Thyroid gland (tissue), 4 donors: Measurements from ENCODE around the gene ENDOU. TPM values are rescaled to one million over a fixed set of nuclear protein-coding genes. Genes with fewer than 3 reads are reported as not detected.

Experiments
- DNase-seq, 2 donors: peaks; one replicate each; pipeline ENCODE4 v3.0.0-alpha.2; 2019
- H3K27ac ChIP-seq, 3 donors: fragments of 200-600 bp; sonication (generic); 1 replicate in 2 of 3; 2 replicates in 1 of 3; pipeline ENCODE4 v1.5.1; 2016 to 2019; ENCODE audit warnings: mild to moderate bottlenecking in 1 of 3, moderate library complexity in 1 of 3
- H3K27me3 ChIP-seq: fragments of 200-600 bp; sonication (generic); one replicate; pipeline ENCODE4 v1.5.1; 2019
- H3K36me3 ChIP-seq, 2 donors: fragments of 200-600 bp; sonication (generic); one replicate each; pipeline ENCODE4 v1.5.1; 2016 to 2019
- H3K4me1 ChIP-seq, 2 donors: fragments of 200-600 bp; sonication (generic); one replicate each; pipeline ENCODE4 v1.5.1; 2017 to 2019
- H3K4me3 ChIP-seq, 3 donors: fragments of 200-600 bp; sonication (generic); replicated peaks in 1 of 3; 1 replicate in 2 of 3; 2 replicates in 1 of 3; pipeline ENCODE4 v1.5.1; 2016; ENCODE audit warnings: mild to moderate bottlenecking in 1 of 3
- H3K9me3 ChIP-seq: fragments of 200-600 bp; sonication (generic); one replicate; pipeline ENCODE4 v1.5.1; 2017
- POLR2A ChIP-seq, 2 donors: fragments of 450-650 bp; IDR thresholded peaks; one replicate each; pipeline ENCODE4 v1.6.1; 2017; ENCODE audit warnings: antibody characterized with exemption in 2 of 2, mild to moderate bottlenecking in 2 of 2, moderate library complexity in 1 of 2
- WGBS, 2 donors: methylation state at CpG; one replicate each; pipeline ENCODE4 v1.1.5; 2017; 5-methylcytosine and 5-hydroxymethylcytosine counted together
- intact Hi-C: fragments of 100-400 bp; cut with DNase I; formaldehyde crosslinking; loops from one replicate; pipeline ENCODE4 v1.15.1; 2023
- total RNA-seq, 4 donors: library from RNA; depleted of rRNA; stranded (reverse); fragments of >200 nt; gene quantifications; one replicate each; pipeline ENCODE4 v1.2.3, GENCODE V29; 2016
- TF ChIP-seq, protein P1 (sequence below), 6 experiments: fragments of 200-600 bp in 3 of 6; fragments of 450-650 bp in 3 of 6; sonication (generic) in 3 of 6; IDR thresholded peaks; one replicate each; pipeline ENCODE4 v1.5.1; 2016 to 2019; ENCODE audit warnings: antibody characterized with exemption in 6 of 6, mild to moderate bottlenecking in 2 of 6, inconsistent platforms in 1 of 6, moderate library complexity in 1 of 6

The ENDOU gene
- total RNA-seq, 4 donors from 2014 or later, result 0.11 to 1.9 (median 1.2) TPM

GRCh38 chr12:47741340-47741703 lies 16.0 kb upstream of the ENDOU start:
- TF ChIP-seq POLR2A (IDR thresholded peaks at IDR 0.05), result no peak
- TF ChIP-seq, protein P1, sequence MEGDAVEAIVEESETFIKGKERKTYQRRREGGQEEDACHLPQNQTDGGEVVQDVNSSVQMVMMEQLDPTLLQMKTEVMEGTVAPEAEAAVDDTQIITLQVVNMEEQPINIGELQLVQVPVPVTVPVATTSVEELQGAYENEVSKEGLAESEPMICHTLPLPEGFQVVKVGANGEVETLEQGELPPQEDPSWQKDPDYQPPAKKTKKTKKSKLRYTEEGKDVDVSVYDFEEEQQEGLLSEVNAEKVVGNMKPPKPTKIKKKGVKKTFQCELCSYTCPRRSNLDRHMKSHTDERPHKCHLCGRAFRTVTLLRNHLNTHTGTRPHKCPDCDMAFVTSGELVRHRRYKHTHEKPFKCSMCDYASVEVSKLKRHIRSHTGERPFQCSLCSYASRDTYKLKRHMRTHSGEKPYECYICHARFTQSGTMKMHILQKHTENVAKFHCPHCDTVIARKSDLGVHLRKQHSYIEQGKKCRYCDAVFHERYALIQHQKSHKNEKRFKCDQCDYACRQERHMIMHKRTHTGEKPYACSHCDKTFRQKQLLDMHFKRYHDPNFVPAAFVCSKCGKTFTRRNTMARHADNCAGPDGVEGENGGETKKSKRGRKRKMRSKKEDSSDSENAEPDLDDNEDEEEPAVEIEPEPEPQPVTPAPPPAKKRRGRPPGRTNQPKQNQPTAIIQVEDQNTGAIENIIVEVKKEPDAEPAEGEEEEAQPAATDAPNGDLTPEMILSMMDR (IDR thresholded peaks at IDR 0.05), result no peak
- Histone ChIP-seq H3K4me3 (no peak overlapping the region), H3K27ac (peak overlapping the region; percentile 81 to 91 (median 84)), H3K36me3 (peaks cover 0 to 1% of the 10 kb centered on the region in 2 donors), H3K9me3 (no peaks in the 10 kb centered on the region), H3K4me1 (peaks cover 50 to 79% of the 10 kb centered on the region in 2 donors), H3K27me3 (no peaks in the 10 kb centered on the region)
- DNase-seq, result peak; percentile 96
- 8 to 18% methylated on average over 4 of the region's 4 CpGs for WGBS, 2 donors
- intact Hi-C loops, result loop anchor here (5.0 kb wide), 1 partner anchor 36 kb away; no protein-coding TSS in a partner anchor

GRCh38 chr12:47740606-47741339 lies 15.5 kb upstream of the ENDOU start:
- Histone ChIP-seq H3K36me3 (no peaks in the 10 kb centered on the region), H3K4me3 (no peak overlapping the region), H3K27me3 (no peaks in the 10 kb centered on the region), H3K9me3 (no peaks in the 10 kb centered on the region), H3K27ac (peak overlapping the region; percentile 81 to 91 (median 84)), H3K4me1 (peaks cover 51 to 79% of the 10 kb centered on the region in 2 donors)
- intact Hi-C loops, result loop anchor here (5.0 kb wide), 1 partner anchor 37 kb away; no protein-coding TSS in a partner anchor
- 40 to 43% methylated on average over 9 to 18 of the region's 21 CpGs for WGBS, 2 donors
- peak; percentile 78 to 81 for DNase-seq
- TF ChIP-seq POLR2A (IDR thresholded peaks at IDR 0.05), result no peak
- TF ChIP-seq, protein P1 (IDR thresholded peaks at IDR 0.05), result peak in 3 of 6 experiments; percentile 6 to 27 (median 25)

DNA sequence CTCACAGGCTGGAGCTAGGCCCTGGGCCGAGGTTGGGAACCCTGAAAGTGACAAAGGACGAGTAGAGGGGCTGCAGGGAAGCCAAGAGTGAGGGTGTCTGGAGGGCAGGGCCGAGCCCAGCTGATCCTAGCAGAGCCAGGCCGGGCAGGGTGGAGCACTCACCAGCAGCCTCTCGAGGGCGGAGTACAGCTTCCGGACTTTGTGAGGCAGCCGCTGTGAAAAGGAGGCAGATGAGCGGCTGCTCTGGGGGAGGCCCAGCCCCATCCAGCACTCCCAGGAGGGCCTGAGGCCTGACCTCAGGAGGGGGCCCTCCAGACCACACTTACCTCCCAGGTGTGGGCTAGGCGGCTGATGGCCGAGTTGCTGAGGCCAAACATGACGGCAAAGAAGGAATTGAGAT lies 14.7 kb upstream of the ENDOU start:
- no peak overlapping the region for H3K4me3 ChIP-seq
- WGBS, 2 donors, result 79 to 90% methylated on average over 9 to 12 of the region's 12 CpGs

DNA sequence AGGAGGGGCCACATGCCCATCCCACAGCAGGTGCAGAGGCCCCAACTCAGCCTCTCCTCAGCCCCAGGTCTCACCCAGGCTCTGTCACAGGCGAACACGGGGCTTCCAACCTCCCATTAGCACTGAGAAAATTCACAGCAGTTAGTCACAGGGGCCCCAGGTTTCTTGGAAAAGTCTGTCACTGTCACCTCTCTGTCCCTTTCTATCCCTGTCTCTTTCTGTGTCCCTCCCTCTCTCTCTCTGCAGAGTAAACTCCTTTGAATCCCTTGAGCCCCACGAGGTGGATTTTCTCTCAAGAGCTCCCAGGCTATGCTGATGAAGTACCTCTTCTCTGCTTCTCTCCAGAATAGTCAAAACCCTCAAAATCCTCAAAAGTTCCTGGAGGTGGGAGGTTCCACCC lies 14.0 kb upstream of the ENDOU start:
- no peak for DNase-seq
- intact Hi-C loops, result no loop called here
- peak overlapping the region; percentile 14 to 84 (median 81) for H3K27ac ChIP-seq
- H3K27me3 ChIP-seq, result no peaks in the 10 kb centered on the region
- peaks cover 45 to 77% of the 10 kb centered on the region in 2 donors for H3K4me1 ChIP-seq
- TF ChIP-seq POLR2A (IDR thresholded peaks at IDR 0.05), result no peak
- H3K36me3 ChIP-seq, result no peaks in the 10 kb centered on the region
- no peaks in the 10 kb centered on the region for H3K9me3 ChIP-seq
- H3K4me3 ChIP-seq, result no peak overlapping the region
- 63 to 70% methylated on average over 3 of the region's 3 CpGs for WGBS, 2 donors

More for the DNA sequence above, 14.7 kb upstream of the ENDOU start:
- Histone ChIP-seq H3K27ac (peak overlapping the region; percentile 81 to 91 (median 84)), H3K36me3 (no peaks in the 10 kb centered on the region), H3K4me1 (peaks cover 48 to 79% of the 10 kb centered on the region in 2 donors), H3K27me3 (no peaks in the 10 kb centered on the region), H3K9me3 (no peaks in the 10 kb centered on the region)
- peak in 1 of 2 donors; percentile 20 for DNase-seq
- no peak for TF ChIP-seq POLR2A (IDR thresholded peaks at IDR 0.05)
- TF ChIP-seq, protein P1 (IDR thresholded peaks at IDR 0.05), result no peak
- intact Hi-C loops, result loop anchor here (5.0 kb wide), 1 partner anchor 37 kb away; no protein-coding TSS in a partner anchor

DNA sequence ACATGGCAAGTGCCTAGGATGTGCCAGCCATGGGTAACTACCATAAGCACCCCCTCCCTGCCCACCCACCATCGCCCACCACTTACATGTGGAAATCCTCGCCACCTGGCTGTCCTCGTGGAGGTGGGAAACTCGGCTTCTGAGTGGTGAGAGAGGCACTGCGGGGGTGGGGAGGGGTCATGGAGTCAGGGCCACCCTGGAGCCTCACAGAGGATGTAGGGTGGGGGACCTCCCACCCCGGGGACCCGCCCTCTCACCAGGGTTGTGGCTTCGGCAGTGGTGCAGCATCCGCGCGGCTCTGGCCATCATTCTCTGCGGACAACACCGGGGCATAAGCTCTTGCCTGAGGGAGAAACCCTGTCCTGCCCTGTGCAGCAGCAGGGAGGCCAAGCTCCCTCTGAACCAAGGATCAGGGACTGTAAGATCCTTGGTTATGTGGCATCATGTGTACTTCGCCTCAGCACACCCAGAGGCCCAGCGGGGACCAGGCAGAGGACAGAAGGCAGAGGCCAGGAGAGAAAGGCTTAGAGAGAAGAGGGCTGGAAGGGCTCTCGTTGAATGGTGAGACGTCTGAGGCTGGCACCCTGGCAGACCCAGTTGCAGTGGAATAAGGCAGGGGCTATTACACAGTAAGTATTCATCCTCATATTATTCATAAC lies 12.8 kb upstream of the ENDOU start:
- no peaks in the 10 kb centered on the region for H3K27me3 ChIP-seq
- H3K36me3 ChIP-seq, result no peaks in the 10 kb centered on the region
- DNase-seq, result peak in 1 of 2 donors; percentile 42
- peak overlapping the region; percentile 87 to 93 (median 92) for H3K27ac ChIP-seq
- peaks cover 45 to 70% of the 10 kb centered on the region in 2 donors for H3K4me1 ChIP-seq
- WGBS, 2 donors, result 91 to 93% methylated on average over 9 of the region's 17 CpGs
- H3K9me3 ChIP-seq, result no peaks in the 10 kb centered on the region
- TF ChIP-seq POLR2A (IDR thresholded peaks at IDR 0.05), result no peak
- TF ChIP-seq, protein P1 (IDR thresholded peaks at IDR 0.05), result no peak
- no peak overlapping the region for H3K4me3 ChIP-seq
- intact Hi-C loops, result no loop called here
